Suprapubic skin (tissue), 3 donors: Measurements from ENCODE around the gene ZSCAN4.

Source experiments
- POLR2A ChIP-seq, 2 donors: fragments of 450-650 bp; IDR thresholded peaks; one replicate each; pipeline ENCODE4 v1.6.1; 2017; ENCODE audit warnings: antibody characterized with exemption in 2 of 2, mild to moderate bottlenecking in 2 of 2, moderate library complexity in 2 of 2
- TF ChIP-seq, protein P1 (sequence below), 2 donors: fragments of 200-600 bp in 1 of 2; fragments of 450-650 bp in 1 of 2; sonication (generic) in 1 of 2; IDR thresholded peaks; one replicate each; pipeline ENCODE4 v1.5.1; 2016 to 2019; ENCODE audit warnings: antibody characterized with exemption in 2 of 2, mild to moderate bottlenecking in 1 of 2, moderate library complexity in 1 of 2

DNA sequence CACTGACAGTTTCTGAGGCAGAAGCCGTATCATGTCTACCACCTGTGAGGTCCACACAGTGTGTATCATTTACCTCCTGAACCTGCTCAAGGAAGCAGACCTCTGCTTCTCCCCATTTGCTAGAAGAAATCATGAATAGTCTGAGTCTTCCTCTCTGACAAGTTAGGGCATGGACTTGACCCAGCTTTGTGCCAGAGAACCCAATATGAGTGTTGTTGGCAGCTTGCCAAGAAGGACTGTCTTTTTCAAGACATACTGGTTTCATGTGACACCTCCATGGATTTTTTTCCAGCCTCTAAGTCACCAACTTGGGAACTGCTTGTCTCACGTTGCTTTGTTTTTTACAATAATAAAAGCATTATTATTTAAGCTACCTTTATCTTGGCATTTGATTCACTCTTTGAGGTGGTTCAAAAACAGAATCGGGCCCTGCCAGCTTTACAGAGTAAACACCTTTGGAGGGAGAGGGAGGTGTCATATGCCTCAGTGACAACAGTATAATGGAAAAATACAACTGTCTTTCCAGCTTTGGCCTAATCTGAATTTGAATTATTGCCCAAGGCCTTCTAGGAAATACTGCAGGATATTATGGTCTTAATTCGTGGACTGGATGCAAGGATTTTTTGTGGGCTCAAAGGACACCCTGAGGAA lies 26.2 kb upstream of the ZSCAN4 start:
- TF ChIP-seq POLR2A (IDR thresholded peaks at IDR 0.05) = no peak
- TF ChIP-seq, protein P1, sequence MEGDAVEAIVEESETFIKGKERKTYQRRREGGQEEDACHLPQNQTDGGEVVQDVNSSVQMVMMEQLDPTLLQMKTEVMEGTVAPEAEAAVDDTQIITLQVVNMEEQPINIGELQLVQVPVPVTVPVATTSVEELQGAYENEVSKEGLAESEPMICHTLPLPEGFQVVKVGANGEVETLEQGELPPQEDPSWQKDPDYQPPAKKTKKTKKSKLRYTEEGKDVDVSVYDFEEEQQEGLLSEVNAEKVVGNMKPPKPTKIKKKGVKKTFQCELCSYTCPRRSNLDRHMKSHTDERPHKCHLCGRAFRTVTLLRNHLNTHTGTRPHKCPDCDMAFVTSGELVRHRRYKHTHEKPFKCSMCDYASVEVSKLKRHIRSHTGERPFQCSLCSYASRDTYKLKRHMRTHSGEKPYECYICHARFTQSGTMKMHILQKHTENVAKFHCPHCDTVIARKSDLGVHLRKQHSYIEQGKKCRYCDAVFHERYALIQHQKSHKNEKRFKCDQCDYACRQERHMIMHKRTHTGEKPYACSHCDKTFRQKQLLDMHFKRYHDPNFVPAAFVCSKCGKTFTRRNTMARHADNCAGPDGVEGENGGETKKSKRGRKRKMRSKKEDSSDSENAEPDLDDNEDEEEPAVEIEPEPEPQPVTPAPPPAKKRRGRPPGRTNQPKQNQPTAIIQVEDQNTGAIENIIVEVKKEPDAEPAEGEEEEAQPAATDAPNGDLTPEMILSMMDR (IDR thresholded peaks at IDR 0.05) = no peak
